NT2/D1 (cell line): Measurements from ENCODE around the gene LTBP1.

Experiments
- SUZ12 ChIP-seq: IDR thresholded peaks from 2 replicates; pipeline ENCODE4 v1.6.1; 2011; ENCODE audit not compliant: insufficient read length, insufficient read depth; ENCODE audit errors: extremely low read depth
- YY1 ChIP-seq: IDR thresholded peaks from 2 replicates; pipeline ENCODE4 v1.6.1; 2011; ENCODE audit not compliant: insufficient read length, insufficient read depth
- ZNF274 ChIP-seq: IDR thresholded peaks from 2 replicates; pipeline ENCODE4 v1.6.1; 2011; ENCODE audit warnings: mild to moderate bottlenecking, low read depth, low read length

- no peak for TF ChIP-seq YY1
- no peak for TF ChIP-seq SUZ12
- TF ChIP-seq ZNF274, result no peak
Measured at GRCh38 chr2:33062665-33063250, 116.0 kb downstream of the LTBP1 start.
